Retinal pigment epithelial cell (primary cell): ENCODE measurements around the gene CZIB.

Experiments
- DNase-seq: peaks from one replicate; pipeline ENCODE4 v3.0.0-alpha.2; 2010; ENCODE audit warnings: low read depth
- H3K4me3 ChIP-seq: 2 replicates; pipeline ENCODE4 v1.5.1; 2011; ENCODE audit warnings: mild to moderate bottlenecking, low read length, control low read depth, moderate library complexity
- TF ChIP-seq, protein P1 (sequence below): conservative IDR thresholded peaks from 2 replicates; pipeline ENCODE4 v1.5.1; 2011; ENCODE audit warnings: low read depth, low read length, control low read depth, inconsistent platforms

CZIB gene

DNA sequence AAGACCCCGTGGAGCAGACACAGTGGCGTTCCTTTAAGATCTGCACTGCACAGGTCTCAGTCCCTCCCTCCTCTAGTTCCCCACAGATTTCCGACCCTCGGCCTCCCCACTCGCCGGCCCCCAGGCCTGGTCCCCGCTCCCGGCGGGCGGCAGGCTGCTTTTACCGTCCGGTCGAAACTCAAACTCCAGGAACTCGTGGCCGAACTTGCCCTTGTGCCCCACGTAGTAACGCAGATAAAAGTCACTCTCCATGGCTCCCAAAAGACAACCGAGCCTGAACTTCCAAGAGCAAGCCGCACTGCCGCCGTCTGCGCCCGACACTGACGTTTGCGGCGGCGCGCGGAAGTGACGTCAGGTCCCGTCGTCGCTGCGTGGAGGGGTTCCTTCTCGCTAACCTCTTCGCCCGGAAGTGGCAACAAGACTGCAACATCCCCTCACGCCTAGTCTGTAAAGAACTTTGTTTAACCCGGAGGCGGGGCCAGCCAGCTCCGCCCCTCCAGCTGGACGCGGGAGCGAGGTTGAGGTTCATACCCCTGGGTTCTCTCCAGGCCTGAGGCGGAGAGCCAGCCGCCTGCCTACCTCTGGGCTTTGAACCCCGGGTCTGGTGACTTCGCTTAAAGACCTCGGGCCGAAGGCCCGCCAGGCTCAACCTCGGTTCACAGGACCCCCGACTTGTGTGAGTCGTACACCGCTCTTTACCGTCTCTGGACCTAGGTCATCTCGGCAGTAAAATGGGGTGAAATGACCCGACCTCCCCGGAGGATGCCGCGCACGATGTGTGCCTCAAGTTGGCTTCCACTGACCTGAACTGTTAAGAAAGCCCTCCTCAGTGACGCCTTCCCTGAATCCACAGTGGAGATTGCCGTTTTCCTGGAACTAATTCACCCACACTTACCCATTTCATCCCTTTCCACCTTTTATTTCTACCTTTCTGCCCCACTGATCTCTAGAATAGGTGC, 18.0 kb upstream of the CZIB start, which contains the start of gene MAGOH:
Gene MAGOH, minus strand, starts transcription at position 322 of the 959 bp plus-strand sequence. Its CDS starts 70 bp downstream, at position 252.
- TF ChIP-seq, protein P1, sequence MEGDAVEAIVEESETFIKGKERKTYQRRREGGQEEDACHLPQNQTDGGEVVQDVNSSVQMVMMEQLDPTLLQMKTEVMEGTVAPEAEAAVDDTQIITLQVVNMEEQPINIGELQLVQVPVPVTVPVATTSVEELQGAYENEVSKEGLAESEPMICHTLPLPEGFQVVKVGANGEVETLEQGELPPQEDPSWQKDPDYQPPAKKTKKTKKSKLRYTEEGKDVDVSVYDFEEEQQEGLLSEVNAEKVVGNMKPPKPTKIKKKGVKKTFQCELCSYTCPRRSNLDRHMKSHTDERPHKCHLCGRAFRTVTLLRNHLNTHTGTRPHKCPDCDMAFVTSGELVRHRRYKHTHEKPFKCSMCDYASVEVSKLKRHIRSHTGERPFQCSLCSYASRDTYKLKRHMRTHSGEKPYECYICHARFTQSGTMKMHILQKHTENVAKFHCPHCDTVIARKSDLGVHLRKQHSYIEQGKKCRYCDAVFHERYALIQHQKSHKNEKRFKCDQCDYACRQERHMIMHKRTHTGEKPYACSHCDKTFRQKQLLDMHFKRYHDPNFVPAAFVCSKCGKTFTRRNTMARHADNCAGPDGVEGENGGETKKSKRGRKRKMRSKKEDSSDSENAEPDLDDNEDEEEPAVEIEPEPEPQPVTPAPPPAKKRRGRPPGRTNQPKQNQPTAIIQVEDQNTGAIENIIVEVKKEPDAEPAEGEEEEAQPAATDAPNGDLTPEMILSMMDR: no peak
- peak within 1 kb of the TSS; percentile 100 for H3K4me3 ChIP-seq
- peak; percentile 84 for DNase-seq

DNA sequence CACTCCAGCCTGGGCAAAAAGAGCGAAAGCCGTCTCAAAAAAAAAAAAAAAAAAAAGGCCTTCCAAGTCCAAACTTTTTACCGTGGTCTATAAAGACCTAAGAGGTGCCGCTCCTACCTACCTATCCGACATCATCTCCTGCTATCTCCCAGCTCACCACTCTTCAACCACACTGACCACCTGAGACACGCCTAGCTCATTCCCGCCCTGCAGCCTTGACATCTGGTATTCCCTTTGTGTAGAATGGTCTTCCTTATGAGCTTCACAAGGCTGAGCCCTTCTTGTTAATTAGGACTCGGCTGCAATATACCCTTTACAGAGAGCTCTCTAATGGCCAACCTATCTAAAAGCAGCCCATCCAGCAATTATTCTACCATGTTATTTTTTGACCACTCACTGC, 17.2 kb upstream of the CZIB start:
- DNase-seq: no peak
- H3K4me3 ChIP-seq: peak overlapping the region; percentile 100
- TF ChIP-seq, protein P1: no peak

DNA sequence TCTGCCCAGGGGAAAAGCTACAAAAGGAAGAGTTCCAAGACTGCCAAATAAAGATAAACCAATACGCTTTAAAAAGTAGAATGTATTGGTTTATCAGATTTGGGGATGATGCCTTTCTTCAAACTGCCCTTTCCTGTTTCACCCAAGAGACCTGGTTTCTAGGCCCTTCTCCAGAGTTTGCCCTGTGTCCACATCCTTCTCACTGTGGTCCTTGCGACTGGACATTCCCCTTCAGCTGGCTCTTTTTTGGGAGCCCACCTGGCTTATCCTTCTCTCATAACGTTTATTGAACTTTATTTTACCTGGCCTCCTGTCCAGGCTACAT, 490 bp upstream of the CZIB start:
- TF ChIP-seq, protein P1: no peak
- H3K4me3 ChIP-seq: peak overlapping the region; percentile 75
- no peak for DNase-seq

DNA sequence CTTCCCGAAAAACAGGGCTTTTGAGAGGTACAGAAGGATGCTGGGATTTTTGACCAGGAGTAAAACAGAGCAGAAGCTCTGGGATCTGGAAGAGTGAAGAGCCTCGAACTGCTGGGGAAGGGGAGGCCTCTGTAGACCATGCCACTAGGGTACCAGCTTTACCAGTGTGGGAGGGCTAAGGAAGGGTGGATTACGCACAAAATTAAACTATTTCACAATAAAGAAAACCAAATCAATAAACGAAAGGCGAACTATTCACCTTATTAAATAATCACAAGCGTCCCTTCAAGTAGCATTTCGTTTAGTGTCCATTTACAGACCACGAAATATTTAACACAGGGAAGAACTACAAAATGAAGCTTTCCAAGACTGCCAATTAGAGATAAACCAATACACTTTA, 723 bp downstream of the CZIB start:
- TF ChIP-seq, protein P1: no peak
- DNase-seq: no peak
- H3K4me3 ChIP-seq: peak overlapping the region; percentile 75

DNA sequence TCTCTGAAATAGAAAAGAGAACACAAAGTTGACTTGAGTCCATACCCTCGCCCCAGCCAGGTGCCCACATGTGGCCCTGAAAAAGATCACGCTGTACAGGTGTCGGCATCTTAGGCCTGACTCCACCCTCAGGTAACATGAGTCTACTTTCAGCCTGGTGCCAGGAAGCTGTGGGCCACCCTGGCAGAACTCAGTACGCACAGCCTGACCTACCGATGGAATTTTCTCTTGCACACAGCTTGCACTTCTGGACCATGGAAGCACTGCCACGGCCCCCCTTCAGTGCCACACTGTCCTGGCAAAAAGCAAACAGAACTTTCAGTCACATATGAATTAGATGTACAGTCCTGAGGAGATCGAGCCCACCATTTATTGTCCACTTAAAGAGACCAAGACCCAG, 2.2 kb downstream of the CZIB start:
- DNase-seq: no peak
- TF ChIP-seq, protein P1: no peak
- no peak overlapping the region for H3K4me3 ChIP-seq

DNA sequence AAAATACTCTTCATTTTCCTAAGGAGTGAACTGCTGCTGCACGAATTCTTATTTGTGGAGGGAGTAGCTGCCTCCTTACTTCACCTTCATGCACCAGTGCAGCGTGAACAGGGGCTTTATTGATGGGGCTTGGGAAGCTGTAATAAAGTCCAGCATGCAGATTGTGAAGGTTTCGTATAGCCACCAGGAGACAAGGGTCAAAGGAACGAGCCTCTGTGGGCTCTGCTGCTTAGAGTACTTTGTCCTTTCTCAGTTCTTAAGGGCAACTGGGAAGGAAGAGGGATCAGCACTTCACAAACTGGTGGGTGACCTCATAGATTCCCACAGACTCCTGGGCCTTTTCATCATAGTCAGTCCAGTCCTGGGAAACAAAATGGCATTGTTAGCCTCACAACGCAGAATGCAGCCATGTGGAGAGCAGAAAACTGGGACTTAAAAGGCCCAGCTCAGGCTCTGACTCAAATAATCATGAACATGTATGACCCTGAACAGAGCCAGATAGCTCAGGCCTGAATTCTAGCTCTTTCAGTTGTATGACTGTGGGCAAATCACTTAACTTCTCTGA, 6.0 kb downstream of the CZIB start:
- no peak overlapping the region for H3K4me3 ChIP-seq
- TF ChIP-seq, protein P1: no peak
- DNase-seq: no peak
